Subcutaneous adipose tissue (tissue), 4 donors: ENCODE data around the gene IFNLR1. TPM values are rescaled to one million over a fixed set of nuclear protein-coding genes. Genes with fewer than 3 reads are reported as not detected.

Experiments used
- CTCF ChIP-seq: fragments of 450-650 bp; IDR thresholded peaks from one replicate; pipeline ENCODE4 v1.5.1; 2016; ENCODE audit warnings: low read depth, mild to moderate bottlenecking, control low read depth, antibody characterized with exemption, moderate library complexity
- total RNA-seq, 4 donors: library from RNA; depleted of rRNA; stranded (reverse); fragments of >200 nt; gene quantifications; one replicate each; pipeline ENCODE4 v1.1.0, GENCODE V29; 2016

The IFNLR1 gene
- total RNA-seq, 4 donors from 2014 or later, result 0.22 to 6.1 (median 0.49) TPM; not detected in 1

- TF ChIP-seq CTCF, result no peak
These were observed 8.8 kb upstream of the IFNLR1 start for GRCh38 chr1:24195874-24196273.

- TF ChIP-seq CTCF, result no peak
These were observed 8.0 kb upstream of the IFNLR1 start for GRCh38 chr1:24195136-24195535.

- TF ChIP-seq CTCF, result no peak
These were observed 6.0 kb upstream of the IFNLR1 start for GRCh38 chr1:24193046-24193445.

GRCh38 chr1:24191860-24192259 is 4.8 kb upstream of the IFNLR1 start:
- TF ChIP-seq CTCF, result no peak

GRCh38 chr1:24190983-24191461 is 3.9 kb upstream of the IFNLR1 start:
- no peak for TF ChIP-seq CTCF

GRCh38 chr1:24189528-24189927 is 2.4 kb upstream of the IFNLR1 start:
- no peak for TF ChIP-seq CTCF

GRCh38 chr1:24186711-24186992 is 437 bp downstream of the IFNLR1 start:
- no peak for TF ChIP-seq CTCF
